HG03045 (cell line): ENCODE data around the gene SNRNP25.
"Not testable (repeated sequence)": the region's sequence is repeated elsewhere in the genome, so short reads cannot be mapped to it uniquely, and the experiment has no call there.

Experiments
- ATAC-seq: cut with Tn5 transposase; IDR thresholded peaks from one replicate; pipeline ENCODE4 v1.9.1; 2021; ENCODE audit warnings: mild to moderate bottlenecking, moderate library complexity; ENCODE audit not compliant: unreplicated experiment

The SNRNP25 gene

DNA sequence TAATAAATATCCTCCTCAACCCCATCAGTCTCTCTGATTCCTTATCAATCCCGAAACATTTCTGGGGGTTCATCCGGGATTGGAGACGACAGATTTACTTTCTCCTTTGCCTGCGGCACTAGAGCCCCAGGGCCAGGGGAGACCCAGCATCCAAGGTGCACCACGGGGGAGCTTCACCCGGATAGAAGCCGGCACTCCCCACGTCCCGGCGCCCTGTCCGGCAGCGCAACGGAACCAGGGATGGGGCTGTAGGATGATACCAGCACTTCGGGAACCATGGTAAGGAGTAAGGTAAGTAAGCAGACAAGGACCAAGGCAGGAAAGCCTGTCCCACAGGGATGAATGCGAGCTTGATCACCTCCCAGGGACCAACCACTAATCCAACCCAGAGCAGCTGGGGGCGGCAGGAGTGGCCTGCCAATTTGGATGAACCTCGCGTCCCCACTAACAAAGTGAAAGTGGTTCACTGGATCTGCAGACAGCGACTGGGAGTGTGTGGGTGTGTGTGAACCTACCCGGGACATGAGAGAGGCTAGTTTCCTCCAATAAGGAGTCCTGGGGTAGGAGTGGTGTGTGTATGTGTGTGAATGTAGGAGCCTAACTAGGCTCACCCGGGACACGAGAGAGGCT is 12.1 kb upstream of the SNRNP25 start:
- no peak for ATAC-seq

DNA sequence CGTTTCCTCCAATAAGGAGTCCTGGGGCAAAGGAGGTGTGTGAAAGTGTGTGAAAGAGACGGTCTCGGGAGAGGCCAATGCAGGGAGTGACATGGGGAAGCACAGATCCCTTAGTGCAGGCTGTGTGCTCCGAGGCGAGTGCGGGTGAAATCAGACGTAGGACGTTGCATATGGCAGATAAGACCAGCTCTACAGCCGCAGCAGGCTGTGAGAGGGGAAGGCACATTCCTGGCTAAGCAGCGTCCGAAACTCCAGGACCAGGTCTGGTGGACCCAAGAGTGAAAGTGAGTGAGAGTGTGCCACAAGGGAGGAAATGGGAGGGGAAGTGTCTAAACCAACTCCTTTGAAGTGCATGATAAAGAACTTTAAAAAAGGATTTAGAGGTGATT is 11.6 kb upstream of the SNRNP25 start:
- ATAC-seq = no peak

DNA sequence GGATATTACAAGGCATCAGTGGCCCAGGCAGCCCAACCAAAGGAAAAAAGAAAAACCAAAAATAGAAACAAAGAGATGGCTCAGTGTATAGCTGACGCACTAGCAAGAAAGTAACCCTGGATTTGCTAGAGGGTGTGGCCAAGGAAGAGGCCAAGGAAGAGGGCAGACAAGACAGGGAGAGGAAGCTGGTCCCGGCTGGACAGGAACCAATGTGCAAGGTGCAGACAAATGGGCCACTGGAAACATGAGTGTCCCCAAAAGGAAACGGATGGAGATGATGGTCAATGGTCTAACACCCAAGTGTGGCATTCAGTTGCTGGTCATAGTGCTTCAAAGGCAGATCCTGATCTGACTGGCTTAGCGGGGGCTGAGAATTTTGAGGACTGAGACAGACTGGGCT is 10.9 kb upstream of the SNRNP25 start:
- no peak for ATAC-seq

DNA sequence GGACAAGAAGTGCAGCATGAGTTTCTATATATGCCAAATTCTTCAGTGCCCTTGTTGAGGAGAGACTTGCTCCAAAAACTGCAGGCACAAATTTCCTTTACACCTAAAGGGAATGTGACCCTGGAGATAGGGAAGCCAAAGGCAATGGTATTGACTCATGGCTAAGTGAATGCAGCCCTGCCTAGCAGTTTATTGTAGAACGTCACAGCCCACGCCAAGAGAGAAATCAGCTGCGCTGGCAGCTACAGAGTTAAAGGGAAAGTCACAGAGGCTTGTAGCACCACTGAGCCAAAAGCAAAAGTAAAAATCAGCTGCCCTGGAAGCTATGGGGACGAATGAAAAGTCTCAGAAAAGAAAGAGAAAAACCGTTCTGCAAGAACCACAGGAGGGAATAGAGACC is 10.3 kb upstream of the SNRNP25 start:
- ATAC-seq = no peak

DNA sequence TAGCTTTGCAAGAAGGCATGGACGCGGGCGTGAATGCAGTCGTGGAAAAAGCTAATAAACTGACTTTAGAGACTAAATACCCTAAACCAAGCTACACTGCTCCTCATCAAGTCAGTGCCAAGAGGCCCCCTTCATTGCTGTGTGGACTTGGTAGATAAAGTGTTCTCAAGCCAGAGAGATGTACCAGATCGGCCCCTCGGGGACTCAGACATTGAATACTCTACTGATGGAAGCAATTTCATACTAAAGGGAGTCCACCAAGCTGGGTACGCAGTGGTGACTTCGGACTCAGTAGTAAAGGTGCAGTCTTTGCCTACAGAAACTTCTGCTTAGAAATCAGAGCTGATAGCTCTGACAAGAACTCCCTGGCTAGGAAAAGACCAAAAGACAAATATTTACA is 9.0 kb upstream of the SNRNP25 start:
- ATAC-seq = no peak

DNA sequence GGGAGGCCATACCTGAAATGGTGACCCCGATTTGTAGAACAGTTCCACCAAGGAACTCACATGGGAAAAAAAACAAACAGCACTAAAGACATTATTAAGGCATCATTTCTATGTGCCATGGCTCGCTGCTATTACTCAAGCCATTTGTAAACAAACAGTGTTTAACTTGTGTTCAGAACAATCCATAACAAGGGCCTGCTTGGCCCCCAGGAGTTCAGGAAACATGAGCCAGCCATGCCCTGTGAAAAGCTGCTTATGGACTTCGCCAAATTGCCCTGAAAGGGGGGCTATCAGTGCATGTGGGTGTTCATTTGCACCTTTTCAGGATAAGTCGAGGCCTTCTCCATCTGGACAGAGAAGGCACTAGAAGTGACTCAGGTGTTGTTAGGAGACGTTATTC is 8.2 kb upstream of the SNRNP25 start:
- no peak for ATAC-seq

DNA sequence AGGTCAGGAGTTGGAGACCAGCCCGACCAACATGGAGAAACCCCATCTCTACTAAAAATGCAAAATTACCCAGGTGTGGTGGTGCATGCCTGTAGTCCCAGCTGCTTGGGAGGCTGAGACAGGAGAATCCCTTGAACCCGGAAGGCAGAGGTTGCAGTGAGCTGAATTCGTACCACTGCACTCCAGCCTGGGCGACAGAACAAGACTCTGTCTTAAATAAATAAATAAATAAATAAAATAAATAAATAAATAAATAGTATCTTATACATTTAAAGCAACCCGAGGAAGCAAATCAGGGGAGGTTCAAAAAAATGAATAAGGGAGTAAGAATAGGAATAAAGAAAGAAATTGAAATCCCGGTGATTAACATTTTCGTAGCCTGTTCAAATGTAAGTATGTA is 7.1 kb upstream of the SNRNP25 start:
- ATAC-seq = not testable (repeated sequence)

DNA sequence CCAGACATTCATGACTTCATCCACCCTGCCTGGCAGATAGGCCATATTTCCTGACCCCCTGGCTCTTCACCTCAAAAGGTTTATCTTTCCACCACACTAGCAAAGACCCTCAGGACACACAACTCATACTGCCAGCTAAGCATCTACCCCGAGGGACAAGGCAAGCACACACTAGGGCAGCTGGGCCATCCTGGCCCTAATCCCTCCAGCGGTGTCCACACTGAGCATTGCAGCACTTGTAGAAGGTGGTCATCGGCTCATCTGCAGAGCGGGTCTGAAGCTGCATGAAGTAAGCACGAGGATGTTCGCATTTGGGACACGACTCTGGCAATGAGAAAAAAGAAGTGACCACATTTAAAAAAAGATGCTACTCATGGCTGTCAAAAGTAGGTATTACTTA is 6.4 kb upstream of the SNRNP25 start:
- no peak for ATAC-seq

DNA sequence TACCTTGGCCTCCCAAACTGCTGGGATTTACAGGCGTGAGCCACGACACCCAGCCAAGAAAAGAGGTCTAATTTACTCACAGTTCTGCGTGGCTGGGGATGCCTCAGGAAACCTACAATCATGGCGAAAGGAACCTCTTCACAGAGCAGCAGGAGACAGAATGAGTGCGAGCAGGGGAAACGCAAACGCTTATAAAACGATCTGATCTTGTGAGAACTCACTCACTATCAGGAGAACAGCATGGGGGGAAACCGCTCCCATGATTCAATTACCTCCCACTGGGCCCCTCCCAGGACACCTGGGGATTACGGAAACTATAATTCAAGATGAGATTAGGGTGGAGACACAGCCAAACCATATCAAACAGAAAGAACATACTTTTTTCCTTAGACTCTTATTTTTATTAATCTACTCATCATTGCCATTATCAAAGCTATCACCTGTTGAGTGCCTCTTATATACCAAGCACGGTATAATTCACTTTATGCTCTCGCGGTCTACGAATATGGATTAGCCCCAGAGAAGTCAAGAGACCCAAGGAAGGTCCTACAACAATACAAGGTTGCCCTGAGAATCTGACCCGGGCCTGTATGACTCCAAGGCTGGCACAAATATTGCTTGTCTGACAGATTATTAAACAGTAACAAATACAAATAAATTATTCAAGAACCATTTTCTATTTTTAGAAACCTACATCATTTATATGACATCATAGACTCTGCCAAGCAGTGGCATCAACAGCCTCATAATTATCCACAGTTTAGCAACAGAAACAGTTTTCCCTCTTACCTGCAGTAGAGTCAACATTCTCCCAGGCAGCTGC is 2.6 kb upstream of the SNRNP25 start:
- no peak for ATAC-seq

DNA sequence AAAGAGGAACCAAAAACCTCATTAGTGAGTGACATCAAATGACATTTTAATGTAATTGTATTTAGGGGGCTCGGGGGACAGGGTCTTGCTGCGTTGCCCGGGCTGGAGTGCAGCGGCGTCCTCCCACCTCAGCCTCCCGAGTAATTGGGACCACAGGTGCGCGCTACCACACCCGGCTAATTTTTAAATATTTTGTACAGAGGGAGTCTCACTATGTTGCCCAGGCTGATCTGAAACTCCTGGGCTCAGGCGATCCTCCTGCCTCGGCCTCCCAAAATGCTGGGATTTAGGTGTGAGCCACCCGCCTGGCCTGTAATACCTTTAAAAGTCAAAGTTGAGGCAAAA is 581 bp downstream of the SNRNP25 start:
- ATAC-seq = no peak

DNA sequence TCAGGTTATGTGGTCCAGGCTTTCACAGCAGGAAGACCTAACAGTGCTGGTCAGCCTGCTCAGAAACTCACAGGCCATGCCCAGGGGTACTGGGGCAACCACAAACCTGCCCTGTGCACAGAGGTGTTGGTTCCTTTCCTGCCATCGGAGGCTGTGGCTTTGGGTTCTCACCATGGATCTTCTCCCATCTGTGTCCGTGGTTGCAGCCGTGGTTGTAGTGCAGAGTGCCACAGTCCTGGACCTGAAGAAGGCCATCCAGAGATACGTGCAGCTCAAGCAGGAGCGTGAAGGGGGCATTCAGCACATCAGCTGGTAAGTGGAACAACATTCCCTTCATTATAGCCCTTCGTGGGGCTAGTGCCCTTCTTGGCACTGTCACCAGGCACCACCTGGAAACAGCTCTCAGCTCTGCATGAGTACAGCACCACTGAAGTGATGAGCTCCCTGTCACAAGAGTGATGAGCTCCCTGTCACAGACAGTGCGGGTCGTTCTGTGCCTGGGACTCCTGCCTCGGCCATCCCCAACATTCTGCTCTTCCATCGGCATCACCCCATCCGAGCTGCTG is 2.0 kb downstream of the SNRNP25 start:
- no peak for ATAC-seq

DNA sequence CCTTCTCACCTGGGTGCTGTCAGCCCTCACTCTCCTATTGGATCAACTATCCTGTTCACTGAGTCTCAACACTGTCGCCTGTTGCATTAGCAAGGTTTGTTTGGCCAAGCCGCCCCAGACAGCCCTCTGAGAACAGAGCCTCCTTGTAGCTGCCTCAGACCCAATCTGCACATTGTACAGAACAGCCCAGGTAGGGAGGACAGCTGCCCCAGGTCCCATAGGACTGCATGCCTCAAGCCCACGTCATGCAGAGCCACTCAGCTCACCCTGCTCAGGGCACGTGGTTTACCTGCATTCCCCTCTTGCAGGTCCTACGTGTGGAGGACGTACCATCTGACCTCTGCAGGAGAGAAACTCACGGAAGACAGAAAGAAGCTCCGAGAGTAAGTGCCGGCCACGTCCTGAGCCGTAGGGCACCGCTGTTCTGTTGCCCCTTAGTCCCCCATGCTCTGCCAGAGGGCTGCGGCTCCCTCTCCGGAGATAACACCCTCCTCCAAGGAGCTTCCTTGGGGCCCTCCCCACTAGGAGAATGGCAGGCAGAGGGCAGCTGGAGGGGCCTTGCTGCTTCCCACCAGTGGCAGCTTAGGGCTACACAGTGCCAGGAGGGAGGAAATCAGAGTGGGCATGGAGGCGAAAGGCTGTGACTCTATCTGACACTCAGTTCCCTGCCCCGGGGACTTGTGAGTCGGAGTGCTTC is 2.8 kb downstream of the SNRNP25 start:
- no peak for ATAC-seq

DNA sequence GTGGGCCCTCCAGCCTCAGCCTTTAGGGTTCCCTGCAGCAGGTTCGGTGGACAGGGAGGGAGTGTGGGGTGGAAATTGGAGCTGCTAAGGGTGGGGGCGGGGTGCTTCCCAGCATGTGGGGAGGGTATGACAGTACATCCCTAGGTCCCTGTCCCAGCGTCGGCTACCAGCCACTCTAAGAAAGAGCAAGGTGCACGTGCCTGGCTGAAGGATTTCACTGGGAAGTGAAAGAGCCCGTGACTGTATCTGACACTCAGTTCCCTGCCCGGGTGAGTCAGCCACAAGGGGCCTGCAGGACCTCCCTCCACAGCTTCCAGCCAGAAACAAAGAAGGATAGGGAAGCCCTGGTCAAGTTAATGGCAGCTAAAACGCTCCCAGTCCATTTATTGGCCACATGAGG is 4.1 kb downstream of the SNRNP25 start:
- ATAC-seq = no peak

DNA sequence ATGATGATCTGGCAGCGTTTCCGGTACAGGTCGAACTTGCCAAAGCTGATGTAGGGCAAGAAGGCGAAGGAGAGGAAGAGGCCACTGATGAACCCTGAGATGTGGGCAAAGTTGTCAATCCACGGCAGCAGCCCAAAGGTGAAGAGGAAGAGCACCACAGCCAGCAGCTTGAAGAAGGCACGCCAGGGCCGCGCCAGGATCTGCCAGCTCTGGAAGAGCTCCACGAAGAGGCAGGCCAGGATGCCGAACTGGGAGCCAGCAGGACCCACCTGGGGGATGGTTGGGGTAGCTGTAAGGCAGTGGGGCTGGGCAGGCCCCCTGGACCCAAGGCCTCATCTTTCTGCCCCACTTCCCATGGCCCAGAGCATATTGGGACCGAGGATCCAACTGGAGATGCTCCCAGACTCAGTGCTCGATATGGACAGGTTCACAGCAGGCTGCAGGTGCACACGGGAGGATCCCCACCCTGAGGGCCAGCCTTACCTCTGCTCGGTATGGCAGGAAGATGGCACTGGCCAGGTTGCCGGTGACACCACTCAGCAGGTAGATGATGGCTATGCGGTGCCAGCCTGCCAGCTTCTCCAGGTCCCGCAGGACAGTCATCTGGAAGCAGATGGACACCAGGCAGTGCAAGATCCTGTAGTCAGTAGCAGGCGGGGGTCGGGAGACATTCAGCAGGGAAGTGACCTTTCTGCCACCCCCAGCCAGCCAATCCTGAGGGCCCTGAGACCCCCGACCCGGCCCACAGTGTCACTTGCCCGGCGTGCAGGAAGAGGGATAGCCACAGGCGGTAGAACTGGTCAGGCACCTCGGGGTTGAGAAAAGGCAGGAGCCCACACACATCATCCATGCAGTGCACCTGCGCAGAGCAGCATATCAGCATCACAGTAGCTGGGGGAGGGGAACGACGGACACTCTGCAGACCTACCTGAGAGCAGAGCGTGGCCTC is 5.1 kb downstream of the SNRNP25 start:
- ATAC-seq = no peak

DNA sequence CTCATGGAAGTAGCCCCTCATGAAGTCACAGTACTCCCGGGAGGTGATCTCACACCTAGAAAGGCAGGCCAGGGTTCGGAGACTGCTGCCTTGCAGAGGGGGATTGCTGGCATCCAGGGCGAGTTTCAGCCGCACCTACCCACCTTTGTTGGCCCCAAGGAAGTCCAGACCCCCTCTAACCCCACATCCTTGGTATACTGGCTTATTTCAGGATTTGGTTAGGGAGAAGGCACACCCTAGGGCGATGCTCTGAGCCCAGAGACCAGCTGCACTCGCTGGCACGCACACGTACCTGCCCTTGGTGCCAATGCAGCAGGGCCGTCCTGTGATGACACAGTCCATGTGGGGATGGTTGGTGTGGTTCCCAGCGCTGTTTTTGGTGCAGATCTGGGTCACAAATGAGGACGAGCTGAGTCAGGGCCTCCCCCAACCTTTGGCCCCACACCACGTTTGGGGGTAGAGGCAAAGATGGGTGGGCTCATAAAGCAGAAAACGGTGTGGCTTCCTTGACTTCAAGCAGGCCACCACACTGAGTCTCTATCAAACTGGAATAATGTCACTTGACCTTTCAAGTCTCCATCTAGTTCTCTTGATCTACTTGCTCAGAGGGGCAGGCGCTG is 5.9 kb downstream of the SNRNP25 start:
- ATAC-seq = no peak

DNA sequence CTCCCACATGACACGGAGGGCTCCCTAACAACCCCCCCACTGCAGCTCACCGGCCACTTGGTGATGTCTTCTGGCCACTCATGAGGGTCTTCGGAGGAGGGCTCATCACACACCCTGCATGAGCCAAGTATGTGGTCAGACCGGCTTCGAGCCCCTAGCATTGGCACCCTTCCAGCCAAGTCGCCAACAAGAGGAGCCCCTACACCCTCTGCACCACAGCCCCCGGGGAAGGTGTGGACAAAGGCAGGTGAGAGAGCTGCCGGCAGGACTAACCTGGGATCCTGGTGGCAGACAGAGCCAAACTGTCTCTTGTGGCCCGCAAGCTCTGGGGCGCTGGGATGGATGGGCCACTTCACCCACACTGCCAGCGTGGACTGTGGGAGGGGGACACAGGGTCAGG is 6.5 kb downstream of the SNRNP25 start:
- no peak for ATAC-seq

DNA sequence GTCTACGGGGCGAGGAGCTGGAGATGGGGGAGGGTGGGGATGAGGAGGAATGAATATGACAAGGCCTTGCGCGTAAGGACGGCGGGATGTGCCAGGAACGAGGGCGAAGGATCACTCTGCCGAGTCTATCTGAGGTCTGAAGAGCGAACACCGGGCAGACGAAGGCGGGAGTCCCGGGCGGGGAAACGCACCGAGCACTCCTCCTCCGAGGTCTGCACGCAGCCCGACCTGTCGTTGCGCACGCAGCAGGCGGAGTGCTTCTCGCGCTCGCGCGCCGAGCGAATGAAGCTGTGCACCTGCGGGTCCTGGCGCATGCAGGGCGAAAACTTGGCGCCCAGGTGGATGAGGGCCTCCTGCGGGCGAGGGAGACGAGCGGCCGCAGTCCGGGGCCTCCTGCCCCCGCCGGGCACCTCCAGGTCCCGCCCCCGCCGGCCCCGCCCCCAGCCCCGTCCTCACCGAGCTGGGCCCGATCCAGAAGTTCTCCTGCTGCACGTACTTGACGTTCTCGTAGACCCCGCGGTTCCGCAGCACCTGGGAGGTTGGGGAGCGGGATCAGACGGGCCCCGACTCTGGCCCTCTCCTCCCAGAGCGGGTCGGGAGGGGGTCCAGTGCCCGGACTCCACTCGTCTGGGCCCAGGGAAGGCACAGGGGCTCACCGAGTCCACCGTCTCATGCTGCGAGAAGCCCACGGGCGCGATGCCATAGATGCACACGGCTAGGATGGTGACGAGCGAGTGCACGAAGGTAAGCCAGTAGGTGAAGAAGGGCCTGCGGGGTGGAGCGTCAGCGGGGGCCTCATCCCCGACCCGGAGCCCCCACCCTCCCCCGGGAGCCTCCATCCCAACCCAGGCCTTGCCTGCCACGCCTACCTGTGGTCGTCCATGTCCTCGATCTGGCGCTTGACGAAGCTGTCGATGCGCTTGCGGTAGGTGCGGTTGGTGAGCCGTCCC is 7.6 kb downstream of the SNRNP25 start:
- no peak for ATAC-seq

DNA sequence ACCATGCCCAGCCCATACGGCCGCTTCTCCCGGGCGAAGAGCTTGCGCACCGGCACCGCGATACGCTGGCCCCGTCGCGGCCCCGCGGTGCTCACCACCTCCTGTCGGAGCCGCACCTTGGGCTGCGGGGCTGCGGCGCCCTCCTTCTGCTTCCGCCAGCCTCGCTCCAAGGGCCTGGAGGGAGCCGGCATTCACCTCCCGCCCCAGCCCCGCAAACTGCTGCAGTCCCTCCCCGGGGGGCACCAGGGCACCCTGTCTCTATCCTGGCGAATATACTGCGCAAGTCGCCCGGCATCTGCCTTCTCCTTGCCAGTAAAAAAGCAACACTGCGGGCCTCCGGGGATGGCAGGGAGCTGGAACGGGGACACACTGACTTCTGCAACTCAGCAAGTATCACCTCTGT is 8.3 kb downstream of the SNRNP25 start:
- no peak for ATAC-seq

DNA sequence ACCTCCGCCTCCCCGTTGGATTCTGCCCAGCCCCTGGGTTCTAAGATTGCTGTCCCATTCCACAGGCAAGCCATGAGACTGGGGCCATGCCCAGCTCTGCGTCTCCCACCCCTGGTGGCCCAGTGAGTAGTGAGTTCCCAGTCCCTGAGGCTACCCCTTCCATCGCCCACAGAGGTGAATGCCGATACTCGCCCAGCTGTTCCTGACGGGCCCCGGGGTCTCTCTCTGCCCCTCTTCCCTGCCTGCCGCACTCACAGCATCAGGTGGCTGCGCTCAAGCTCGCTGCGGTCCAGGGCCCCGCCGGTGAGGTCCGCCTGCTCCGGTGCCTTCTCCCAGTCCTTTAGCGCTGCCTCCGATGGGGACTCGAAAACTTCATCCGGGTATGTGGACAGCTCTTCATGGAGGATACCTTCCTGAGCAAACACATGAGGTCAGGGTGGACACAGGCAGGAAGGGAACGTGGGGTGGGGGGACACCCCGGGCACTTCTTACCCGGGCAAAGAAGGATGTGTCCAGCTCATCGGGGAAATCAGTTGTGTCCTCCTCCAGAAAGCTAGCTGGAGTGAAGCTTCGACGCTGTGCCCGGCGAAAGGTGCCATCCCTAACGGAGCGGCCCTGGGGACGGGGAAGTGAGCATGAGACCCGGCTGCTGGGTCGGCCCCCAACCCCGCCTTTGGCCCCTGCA is 8.8 kb downstream of the SNRNP25 start:
- no peak for ATAC-seq
